ENCODE data around the gene ZC3H4. TPM values are rescaled to one million over a fixed set of nuclear protein-coding genes. Genes with fewer than 3 reads are reported as not detected.

Gene ZC3H4
- 10 to 100 TPM; 84.3 to 86.0 TPM for total RNA-seq

DNA sequence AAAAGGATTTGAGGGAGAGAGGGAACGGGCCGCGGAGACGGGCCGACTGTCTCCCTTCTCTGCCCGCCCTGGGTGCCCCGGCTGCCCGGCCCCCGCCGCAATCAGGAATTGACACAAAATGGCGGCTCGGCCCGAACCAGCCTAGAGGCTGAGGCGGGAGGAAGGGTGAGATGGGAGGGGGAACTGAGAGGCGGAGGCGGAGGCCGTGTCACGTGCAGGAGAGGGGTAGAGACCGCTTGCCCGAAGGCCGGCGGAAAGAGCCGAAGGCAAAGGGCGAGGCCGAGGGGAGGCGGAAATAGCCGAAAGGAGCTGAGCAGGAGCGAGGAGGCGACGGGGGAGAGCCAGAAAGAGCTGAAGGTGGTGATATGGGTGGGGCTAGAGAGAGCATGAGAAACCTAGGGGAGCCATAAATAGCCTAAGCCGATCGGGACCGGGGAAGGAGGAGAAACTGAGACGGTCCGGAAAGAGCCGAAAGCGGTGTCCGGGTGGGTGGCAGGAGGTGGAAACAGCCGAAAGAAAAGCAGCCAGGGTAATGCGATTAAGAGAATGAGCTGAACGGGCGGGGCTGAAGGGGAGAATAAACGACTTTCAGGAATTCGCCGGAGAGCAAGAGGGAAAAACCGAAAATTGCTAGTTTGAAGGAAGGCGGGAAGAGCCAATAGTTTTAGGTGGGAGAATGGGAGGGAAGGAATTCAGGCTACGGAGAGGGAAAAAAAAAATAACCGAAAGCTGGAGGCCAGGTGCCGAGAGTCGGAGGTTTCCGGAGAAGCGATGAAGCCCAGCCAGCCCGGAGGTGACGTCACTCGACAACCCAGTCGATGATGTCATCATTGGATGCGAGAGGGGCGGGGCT is at the start of gene ZC3H4:
Gene ZC3H4 (minus strand): TSS at position 780 of the 853 bp plus-strand sequence. CDS start 1,192 bp downstream, outside the sequence.
- POLR2A ChIA-PET: interaction anchor here (0.6 to 8.4 kb wide), 31 partner anchors 10 to 399 kb away, joined by 3 to 192 read pairs (median 7); partner anchors contain the start of genes CCDC9, INAFM1, SAE1 and SLC1A5
- peaks cover 21% of the 10 kb centered on the region for H3K4me1 Mint-ChIP-seq
- H3K27ac Mint-ChIP-seq: peak within 1 kb of the TSS; percentile 100
- no peaks in the 10 kb centered on the region for H3K27me3 Mint-ChIP-seq
- peak; percentile 86 for ATAC-seq (ENCODE audit: low read depth)
- H3K36me3 Mint-ChIP-seq: peaks cover 27% of the 10 kb centered on the region
- DNase-seq: peak; percentile 98
- no peaks in the 10 kb centered on the region for H3K9me3 Mint-ChIP-seq
- H3K4me3 Mint-ChIP-seq: peak within 1 kb of the TSS; percentile 97

DNA sequence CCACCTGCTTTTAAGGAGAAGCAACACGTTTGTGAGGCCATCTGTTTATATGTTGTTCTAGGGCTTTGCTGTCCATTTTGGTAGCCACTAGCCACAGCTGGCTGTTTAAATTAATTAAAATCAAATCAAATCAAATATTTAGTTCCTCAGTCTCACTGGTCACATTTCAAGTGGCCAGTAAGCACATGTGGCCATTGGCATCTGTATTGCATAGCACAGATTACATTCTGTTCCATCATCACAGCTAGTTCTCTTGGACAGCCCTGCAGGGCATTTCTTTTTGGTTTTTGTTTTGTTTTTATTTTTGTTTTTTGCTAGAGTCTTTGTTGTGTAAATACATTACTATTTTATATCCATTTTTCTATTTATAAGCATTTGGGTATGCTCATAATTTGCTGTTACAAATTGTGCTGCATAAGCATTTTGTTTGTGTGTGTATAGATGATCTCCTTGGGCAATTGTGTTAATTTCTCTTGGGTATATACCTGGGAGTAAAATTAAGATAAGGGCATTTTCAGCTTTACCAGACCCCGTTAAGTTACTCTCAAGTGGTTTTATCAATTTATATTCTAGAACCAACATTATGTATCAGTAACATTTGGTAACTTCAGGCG is 48.4 kb upstream of the ZC3H4 start:
- H3K4me1 Mint-ChIP-seq: peaks cover 31% of the 10 kb centered on the region

DNA sequence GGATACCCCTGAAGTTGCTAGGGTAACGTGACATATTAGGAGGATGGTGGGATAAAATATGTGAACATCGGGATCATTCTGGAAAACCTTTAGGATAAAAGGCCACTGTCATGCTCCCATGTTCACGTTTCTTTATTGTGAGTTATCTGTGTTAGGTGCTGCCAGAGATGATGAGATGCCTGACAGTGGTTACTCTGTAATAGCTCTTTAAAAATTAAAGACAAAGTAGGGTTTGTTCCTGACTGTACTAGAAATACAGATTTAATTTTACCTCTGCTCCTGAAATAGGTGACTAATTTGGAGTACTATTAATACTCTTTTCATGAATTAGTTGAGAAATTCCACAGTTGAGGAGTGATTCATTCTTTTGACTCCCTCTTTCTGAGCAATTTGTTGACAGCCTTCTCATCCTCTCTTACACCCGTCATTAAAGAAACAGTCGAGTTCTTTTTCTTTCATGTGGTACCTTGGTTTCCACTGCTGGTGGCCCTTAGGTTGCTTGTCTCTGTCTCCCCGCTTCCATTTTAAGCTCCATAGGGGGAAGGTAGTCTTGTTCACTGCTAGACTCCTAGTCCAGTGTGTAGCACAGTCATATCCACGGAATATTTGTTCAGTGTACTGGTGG is 45.4 kb upstream of the ZC3H4 start:
- ATAC-seq (ENCODE audit: low read depth) (peak; percentile 80), DNase-seq (no peak)
- Mint-ChIP-seq H3K4me3 (peak overlapping the region; percentile 73), H3K27me3 (no peaks in the 10 kb centered on the region), H3K27ac (peak overlapping the region; percentile 86), H3K36me3 (peaks cover 27% of the 10 kb centered on the region), H3K4me1 (peaks cover 38% of the 10 kb centered on the region), H3K9me3 (no peaks in the 10 kb centered on the region)
- POLR2A ChIA-PET: interaction anchor here (0.7 to 6.3 kb wide), 16 partner anchors 9 to 111 kb away, joined by 3 to 41 read pairs (median 6); partner anchors contain the start of genes CCDC9 and ZC3H4

More for the DNA sequence above, 48.4 kb upstream of the ZC3H4 start:
- no peaks in the 10 kb centered on the region for H3K27me3 Mint-ChIP-seq
- no peak overlapping the region for H3K4me3 Mint-ChIP-seq
- H3K27ac Mint-ChIP-seq: no peak overlapping the region
- no peak for DNase-seq
- POLR2A ChIA-PET: interaction anchor here (2.1 to 6.3 kb wide), 2 partner anchors 15 to 25 kb away, joined by 5 to 41 read pairs; no protein-coding TSS in a partner anchor
- peaks cover 18% of the 10 kb centered on the region for H3K36me3 Mint-ChIP-seq
- H3K9me3 Mint-ChIP-seq: no peaks in the 10 kb centered on the region
- no peak for ATAC-seq (ENCODE audit: low read depth)

DNA sequence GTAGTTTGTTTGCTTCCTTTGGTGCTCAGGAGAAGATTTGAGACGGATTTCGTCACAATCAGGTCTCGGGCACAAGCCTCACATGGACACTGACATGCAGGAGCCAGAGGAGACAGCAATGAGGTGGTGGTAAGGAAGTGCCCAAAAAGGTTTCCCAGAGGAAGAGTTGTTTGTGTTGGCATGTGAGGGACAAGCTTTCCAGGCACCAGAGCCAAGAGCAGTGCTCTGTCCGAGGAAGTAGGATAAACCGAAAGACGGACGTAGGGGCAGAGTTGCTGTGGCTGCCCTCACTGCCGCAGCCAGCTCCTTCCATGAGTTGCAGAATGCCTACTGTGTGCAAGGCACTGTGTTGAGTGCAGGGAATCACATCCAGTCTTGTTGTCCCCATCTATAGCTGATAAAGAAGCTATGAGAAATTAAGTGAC is 44.8 kb upstream of the ZC3H4 start:
- Mint-ChIP-seq H3K9me3 (no peaks in the 10 kb centered on the region), H3K27me3 (no peaks in the 10 kb centered on the region), H3K4me3 (peak overlapping the region; percentile 73), H3K27ac (peak overlapping the region; percentile 86), H3K4me1 (peaks cover 38% of the 10 kb centered on the region), H3K36me3 (peaks cover 27% of the 10 kb centered on the region)
- DNase-seq (peak; percentile 39), ATAC-seq (ENCODE audit: low read depth) (no peak)
- POLR2A ChIA-PET: interaction anchor here (0.8 to 6.3 kb wide), 12 partner anchors 12 to 370 kb away, joined by 3 to 41 read pairs (median 10); partner anchors contain the start of genes SLC1A5 and ZC3H4

DNA sequence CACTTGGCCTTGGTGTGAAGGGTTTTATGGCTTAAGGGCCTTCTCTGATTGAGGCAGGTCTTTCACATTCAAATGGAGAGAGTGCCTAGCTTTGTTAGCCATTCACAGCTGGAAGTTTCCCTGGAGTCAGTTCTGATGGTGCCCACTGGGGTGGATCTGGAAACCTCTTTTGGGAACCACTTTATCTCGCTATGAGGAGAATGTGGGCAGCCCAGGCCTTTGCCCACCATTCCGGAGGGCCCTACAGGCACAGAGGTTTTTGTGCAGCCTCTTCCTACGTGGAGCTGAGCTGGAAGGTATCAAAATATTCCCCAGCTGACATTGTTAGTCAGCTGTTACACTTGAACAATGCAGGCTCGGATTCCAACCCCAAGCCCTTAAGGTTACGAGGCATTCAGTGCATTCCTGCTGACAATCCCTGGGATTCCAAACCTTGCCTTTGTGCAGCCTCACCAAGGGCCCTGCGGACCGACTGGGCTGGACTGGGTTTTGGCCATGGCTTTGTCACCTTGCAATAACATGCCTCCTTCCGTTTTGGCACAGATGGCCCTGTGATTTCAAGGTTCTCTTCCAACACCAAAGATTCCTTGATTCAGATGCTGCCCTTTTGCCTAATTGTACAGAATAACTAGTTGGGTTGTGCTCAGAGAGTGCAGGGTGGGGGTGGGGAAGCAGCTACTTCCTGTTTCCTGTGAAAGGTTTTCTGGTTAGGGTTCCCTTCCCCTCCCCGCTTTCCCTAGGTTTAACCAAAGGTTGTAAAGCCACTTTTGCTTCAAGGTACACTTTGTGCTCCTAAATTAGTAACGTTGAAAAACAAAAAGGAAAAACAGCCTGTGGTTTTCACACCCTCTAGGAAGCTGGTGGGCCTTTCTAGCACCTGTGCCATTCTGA is 44.1 kb upstream of the ZC3H4 start:
- ATAC-seq (ENCODE audit: low read depth): peak; percentile 19
- peaks cover 33% of the 10 kb centered on the region for H3K36me3 Mint-ChIP-seq

DNA sequence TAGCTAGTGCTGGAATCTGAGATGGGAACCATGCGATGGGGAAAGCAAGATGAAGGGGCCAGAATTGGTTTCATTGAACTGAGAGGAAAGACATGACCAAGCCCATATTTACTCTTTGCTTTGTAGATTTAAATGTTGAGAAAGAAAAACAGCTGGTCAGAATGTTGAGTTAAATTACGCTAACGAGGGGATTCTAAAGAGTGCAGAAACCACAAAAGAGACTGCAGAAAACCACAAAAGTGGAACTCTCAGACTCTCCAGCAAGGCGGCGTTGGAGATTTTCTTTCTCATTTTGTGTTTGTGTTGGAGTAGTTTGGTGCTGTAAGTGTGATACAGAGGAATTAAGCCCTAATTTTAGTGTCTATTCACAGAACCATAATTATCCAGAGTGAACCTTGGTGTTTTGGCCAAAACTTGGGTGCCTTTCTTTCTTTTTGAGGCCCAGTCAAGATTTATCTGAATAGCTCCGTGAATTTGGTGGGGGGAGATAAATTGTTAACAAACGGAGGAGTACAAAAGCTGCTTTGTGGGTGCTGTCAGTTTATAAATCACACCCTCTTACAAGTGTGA is 43.4 kb upstream of the ZC3H4 start:
- Mint-ChIP-seq H3K27ac (peak overlapping the region; percentile 81), H3K4me3 (peak overlapping the region; percentile 73), H3K4me1 (peaks cover 42% of the 10 kb centered on the region), H3K36me3 (peaks cover 37% of the 10 kb centered on the region), H3K27me3 (no peaks in the 10 kb centered on the region), H3K9me3 (no peaks in the 10 kb centered on the region)
- ATAC-seq (ENCODE audit: low read depth): peak; percentile 20
- POLR2A ChIA-PET: interaction anchor here (0.5 to 6.3 kb wide), 7 partner anchors 11 to 87 kb away, joined by 3 to 41 read pairs (median 23); partner anchors contain the start of gene ZC3H4
- no peak for DNase-seq

More for the DNA sequence above, 44.1 kb upstream of the ZC3H4 start:
- peak overlapping the region; percentile 86 for H3K27ac Mint-ChIP-seq
- H3K27me3 Mint-ChIP-seq: no peaks in the 10 kb centered on the region
- no peak for DNase-seq
- no peaks in the 10 kb centered on the region for H3K9me3 Mint-ChIP-seq
- H3K4me3 Mint-ChIP-seq: peak overlapping the region; percentile 73
- H3K4me1 Mint-ChIP-seq: peaks cover 39% of the 10 kb centered on the region
- POLR2A ChIA-PET: interaction anchor here (0.6 to 6.3 kb wide), 9 partner anchors 12 to 369 kb away, joined by 3 to 41 read pairs (median 22); partner anchors contain the start of genes SLC1A5 and ZC3H4

DNA sequence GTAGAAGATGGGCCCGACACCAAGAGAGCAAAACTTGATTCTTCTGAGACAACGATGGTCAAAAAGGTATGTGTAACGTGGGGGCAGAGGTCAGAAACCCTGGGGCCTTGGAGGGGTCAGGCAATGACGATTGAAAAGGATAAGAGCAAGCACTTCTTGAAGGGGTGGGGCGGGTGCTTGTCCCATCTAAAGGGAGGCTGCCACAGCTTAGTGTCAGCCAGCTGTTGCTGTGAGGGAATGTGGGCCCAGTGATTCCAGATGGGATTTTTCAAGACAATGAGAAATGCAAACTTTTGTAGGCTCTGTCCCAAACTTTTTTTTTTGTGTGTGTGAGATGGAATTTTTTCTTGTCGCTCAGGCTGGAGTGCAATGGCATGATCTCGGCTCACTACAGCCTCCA is 41.6 kb upstream of the ZC3H4 start:
- no peak for ATAC-seq (ENCODE audit: low read depth)
- peaks cover 51% of the 10 kb centered on the region for H3K4me1 Mint-ChIP-seq
- DNase-seq: no peak
- H3K4me3 Mint-ChIP-seq: no peak overlapping the region
- no peaks in the 10 kb centered on the region for H3K27me3 Mint-ChIP-seq
- peaks cover 49% of the 10 kb centered on the region for H3K36me3 Mint-ChIP-seq
- POLR2A ChIA-PET: interaction anchor here (1.1 kb wide), 1 partner anchor 71 kb away, joined by 4 read pairs; no protein-coding TSS in a partner anchor
- peak overlapping the region; percentile 50 for H3K27ac Mint-ChIP-seq
- H3K9me3 Mint-ChIP-seq: no peaks in the 10 kb centered on the region

DNA sequence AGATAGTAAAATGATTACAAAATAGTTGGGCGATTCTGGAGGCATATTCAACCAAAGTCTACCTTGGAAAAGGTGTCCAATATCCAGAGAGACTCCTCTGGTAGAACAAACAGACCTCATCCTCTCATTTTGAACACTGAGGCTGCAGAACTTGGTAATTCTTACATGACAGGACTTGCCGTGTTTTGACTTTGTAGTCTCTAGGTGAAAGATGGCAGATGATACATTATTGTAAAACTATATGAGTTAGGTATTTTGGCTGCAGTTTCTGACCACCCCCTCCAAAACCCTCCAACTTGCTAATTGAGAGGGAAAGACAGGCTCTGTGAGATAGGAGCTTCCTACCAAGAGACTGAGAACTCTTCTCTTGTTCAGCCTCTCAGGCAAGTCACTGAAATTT is 39.7 kb upstream of the ZC3H4 start:
- Mint-ChIP-seq H3K4me3 (no peak overlapping the region), H3K27ac (peak overlapping the region; percentile 63), H3K36me3 (peaks cover 56% of the 10 kb centered on the region), H3K9me3 (no peaks in the 10 kb centered on the region), H3K27me3 (no peaks in the 10 kb centered on the region), H3K4me1 (peaks cover 44% of the 10 kb centered on the region)
- ATAC-seq (ENCODE audit: low read depth): no peak
- POLR2A ChIA-PET: interaction anchor here (1.6 kb wide), 1 partner anchor 33 kb away, joined by 4 read pairs; no protein-coding TSS in a partner anchor
- DNase-seq: no peak

DNA sequence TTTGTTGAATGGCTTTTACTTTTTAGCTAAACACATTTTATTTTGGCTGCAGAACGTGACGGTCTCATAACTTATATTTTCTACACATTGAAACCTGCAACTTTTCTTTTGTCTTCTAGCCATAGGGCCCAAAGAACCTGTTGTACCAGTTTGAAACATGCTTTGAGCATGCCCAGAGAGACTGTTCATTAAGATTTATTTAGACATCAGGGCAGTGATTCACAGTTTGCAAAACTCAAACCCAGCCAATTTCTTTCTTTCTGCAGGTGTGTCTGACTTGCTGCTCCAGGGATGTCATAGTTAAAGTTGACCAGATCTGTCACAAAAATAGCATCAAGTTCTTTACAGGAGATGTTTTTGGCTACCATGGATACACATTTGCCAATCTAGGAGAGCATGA is 39.1 kb upstream of the ZC3H4 start:
- H3K27ac Mint-ChIP-seq: no peak overlapping the region
- no peaks in the 10 kb centered on the region for H3K27me3 Mint-ChIP-seq
- H3K36me3 Mint-ChIP-seq: peaks cover 58% of the 10 kb centered on the region
- no peaks in the 10 kb centered on the region for H3K9me3 Mint-ChIP-seq
- ATAC-seq (ENCODE audit: low read depth) (no peak), DNase-seq (no peak)
- no peak overlapping the region for H3K4me3 Mint-ChIP-seq
- POLR2A ChIA-PET: no interaction called here
- H3K4me1 Mint-ChIP-seq: peaks cover 41% of the 10 kb centered on the region

DNA sequence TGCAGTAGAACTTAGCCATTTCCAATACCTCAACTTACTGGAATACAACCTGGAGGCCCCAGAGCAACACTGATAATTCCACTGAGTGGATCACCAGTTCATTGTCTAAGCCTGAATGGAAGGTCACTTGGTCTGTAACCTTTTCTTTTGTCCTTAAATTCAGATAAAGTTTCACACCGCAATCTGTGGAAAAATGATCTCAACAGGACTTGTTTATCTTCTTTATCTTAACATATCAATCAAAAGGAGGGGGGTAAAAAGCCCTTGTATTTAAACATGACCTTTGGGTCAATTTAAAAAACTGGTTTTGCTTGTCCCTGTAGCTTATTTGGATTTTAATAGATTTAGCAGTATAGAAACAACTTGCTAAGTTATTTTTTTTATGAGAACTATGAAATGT is 38.6 kb upstream of the ZC3H4 start:
- Mint-ChIP-seq H3K9me3 (no peaks in the 10 kb centered on the region), H3K27me3 (no peaks in the 10 kb centered on the region), H3K27ac (no peak overlapping the region), H3K4me1 (peaks cover 37% of the 10 kb centered on the region), H3K4me3 (no peak overlapping the region), H3K36me3 (peaks cover 58% of the 10 kb centered on the region)
- POLR2A ChIA-PET: no interaction called here
- DNase-seq (no peak), ATAC-seq (ENCODE audit: low read depth) (no peak)

DNA sequence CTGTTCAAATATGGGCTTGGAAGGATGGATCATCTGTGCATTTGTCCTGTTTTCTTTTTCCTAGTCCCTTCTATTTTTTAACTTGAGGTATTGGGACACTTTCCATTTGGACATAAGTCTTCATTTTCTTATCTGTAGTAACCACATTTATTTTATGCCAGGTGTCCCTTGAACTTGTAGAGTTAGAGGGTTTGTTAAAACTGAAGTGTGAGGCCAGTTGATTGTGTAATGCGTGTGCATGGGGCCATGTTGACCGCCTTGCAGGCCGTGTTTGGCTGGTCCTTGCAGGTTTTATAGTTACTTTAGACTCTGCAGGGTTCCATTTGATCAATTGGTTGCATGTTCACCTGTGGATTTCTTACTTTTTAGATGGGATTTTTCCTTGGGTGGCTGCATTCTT is 38.1 kb upstream of the ZC3H4 start:
- H3K4me3 Mint-ChIP-seq: no peak overlapping the region
- peak overlapping the region; percentile 36 for H3K27ac Mint-ChIP-seq
- DNase-seq (no peak), ATAC-seq (ENCODE audit: low read depth) (no peak)
- no peaks in the 10 kb centered on the region for H3K9me3 Mint-ChIP-seq
- peaks cover 36% of the 10 kb centered on the region for H3K4me1 Mint-ChIP-seq
- H3K27me3 Mint-ChIP-seq: no peaks in the 10 kb centered on the region
- peaks cover 58% of the 10 kb centered on the region for H3K36me3 Mint-ChIP-seq
- POLR2A ChIA-PET: no interaction called here

DNA sequence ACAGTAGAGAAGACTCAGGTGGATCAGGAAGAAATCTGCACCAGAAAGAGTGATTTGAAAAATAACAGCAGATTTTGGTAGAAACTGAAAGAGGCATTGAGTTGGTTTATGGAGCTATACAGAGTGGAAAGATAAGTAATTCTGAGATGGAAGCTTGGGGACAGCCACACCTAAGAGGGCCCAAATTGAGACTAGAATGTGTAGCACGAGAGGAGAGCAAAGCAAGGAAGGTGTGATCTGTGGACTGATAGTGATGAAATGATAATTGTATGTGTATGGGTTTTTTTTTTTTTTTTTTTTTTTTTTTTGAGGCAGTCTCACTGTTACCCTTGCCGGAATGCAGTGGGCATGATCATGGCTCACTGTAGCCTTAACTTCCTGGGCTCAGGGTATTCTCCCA is 33.3 kb upstream of the ZC3H4 start:
- POLR2A ChIA-PET: interaction anchor here (1.0 to 2.5 kb wide), 4 partner anchors 11 to 79 kb away, joined by 3 to 22 read pairs (median 8); partner anchors contain the start of gene SAE1
- Mint-ChIP-seq H3K27ac (peak overlapping the region; percentile 89), H3K36me3 (peaks cover 48% of the 10 kb centered on the region), H3K4me3 (peak overlapping the region; percentile 1), H3K27me3 (no peaks in the 10 kb centered on the region), H3K4me1 (peaks cover 49% of the 10 kb centered on the region), H3K9me3 (no peaks in the 10 kb centered on the region)
- no peak for DNase-seq
- ATAC-seq (ENCODE audit: low read depth): no peak
